Spleen (tissue), 7 donors: Measurements from ENCODE around the gene ZSWIM3.

Experiments used
- POLR2A ChIP-seq, 3 donors: fragments of 450-650 bp; IDR thresholded peaks; one replicate each; pipeline ENCODE4 v1.5.1; 2017; ENCODE audit warnings: antibody characterized with exemption in 3 of 3, mild to moderate bottlenecking in 1 of 3
- POLR2AphosphoS5 ChIP-seq, 3 donors: sonication (generic); formaldehyde crosslinking; IDR thresholded peaks; one replicate each; pipeline ENCODE4 v1.5.1; 2017; ENCODE audit warnings: antibody characterized with exemption in 3 of 3
- TF ChIP-seq, protein P1 (sequence below), 11 experiments: fragments of 200-600 bp in 7 of 11; fragments of 450-650 bp in 4 of 11; sonication (generic) in 4 of 11; IDR thresholded peaks in 8 of 11; conservative IDR thresholded peaks in 3 of 11; 1 replicate in 7 of 11; 2 replicates in 4 of 11; pipeline versions ENCODE4 v1.4.0 to v1.8.0; 2016 to 2021; ENCODE audit warnings: antibody characterized with exemption in 11 of 11, inconsistent platforms in 4 of 11, mild to moderate bottlenecking in 1 of 11
- donor health status: DM: no; HTN: no; CAD: no; lungs with moderate emphysema.
- donor health status: DM: no; HTN: no; CAD: no.
- donor health status: DM: no; HTN: no; CAD: no.

DNA sequence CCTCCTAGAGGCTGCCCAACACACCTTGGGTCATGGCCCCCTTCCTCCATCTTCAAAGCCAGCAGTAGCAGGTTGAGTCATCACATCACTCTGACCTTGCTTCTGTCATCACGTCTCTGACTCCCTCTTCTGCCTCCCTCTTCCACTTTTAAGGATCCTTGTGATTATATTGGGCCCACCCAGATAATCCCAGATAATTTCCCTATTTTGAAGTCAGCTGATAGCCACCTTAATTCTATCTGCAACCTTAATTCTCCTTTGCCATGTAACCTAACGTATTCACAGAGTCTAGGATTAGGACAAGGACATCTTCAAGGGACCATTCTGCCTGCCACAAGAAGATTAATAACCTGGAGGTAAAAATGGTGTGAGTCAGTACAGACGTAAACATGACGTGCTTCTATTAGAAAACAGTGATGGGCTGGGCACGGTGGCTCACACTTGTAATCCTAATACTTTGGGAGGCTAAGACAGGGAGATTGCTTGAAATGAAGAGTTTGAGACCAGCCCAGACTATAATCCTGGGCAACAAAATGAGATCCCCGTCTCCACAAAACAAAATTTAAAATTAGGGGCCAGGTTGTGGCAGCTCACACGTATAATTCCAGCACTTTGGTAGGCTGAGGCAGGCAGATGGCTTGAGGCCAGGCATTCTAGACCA, 3.3 kb downstream of the ZSWIM3 start:
- TF ChIP-seq, protein P1, sequence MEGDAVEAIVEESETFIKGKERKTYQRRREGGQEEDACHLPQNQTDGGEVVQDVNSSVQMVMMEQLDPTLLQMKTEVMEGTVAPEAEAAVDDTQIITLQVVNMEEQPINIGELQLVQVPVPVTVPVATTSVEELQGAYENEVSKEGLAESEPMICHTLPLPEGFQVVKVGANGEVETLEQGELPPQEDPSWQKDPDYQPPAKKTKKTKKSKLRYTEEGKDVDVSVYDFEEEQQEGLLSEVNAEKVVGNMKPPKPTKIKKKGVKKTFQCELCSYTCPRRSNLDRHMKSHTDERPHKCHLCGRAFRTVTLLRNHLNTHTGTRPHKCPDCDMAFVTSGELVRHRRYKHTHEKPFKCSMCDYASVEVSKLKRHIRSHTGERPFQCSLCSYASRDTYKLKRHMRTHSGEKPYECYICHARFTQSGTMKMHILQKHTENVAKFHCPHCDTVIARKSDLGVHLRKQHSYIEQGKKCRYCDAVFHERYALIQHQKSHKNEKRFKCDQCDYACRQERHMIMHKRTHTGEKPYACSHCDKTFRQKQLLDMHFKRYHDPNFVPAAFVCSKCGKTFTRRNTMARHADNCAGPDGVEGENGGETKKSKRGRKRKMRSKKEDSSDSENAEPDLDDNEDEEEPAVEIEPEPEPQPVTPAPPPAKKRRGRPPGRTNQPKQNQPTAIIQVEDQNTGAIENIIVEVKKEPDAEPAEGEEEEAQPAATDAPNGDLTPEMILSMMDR (IDR thresholded peaks at IDR 0.05 in 8 of 11, conservative IDR thresholded peaks at IDR 0.05 in 3 of 11): no peak
- no peak for TF ChIP-seq POLR2A (IDR thresholded peaks at IDR 0.05)
- TF ChIP-seq POLR2AphosphoS5 (IDR thresholded peaks at IDR 0.05): no peak
